Measurements from ENCODE around the gene ALAD. TPM values are rescaled to one million over a fixed set of nuclear protein-coding genes. Genes with fewer than 3 reads are reported as not detected.

Gene ALAD
- total RNA-seq, 6 experiments from 2014 or later = 27.8 to 31.0 (median 30.3) TPM

GRCh38 chr9:113436728-113437515, 35.8 kb upstream of the ALAD start:
- H3K36me3 Mint-ChIP-seq (ENCODE audit: low read depth) = no peaks in the 10 kb centered on the region
- TF ChIP-seq CTCF (IDR thresholded peaks at IDR 0.05) = peak; percentile 16; the same call in 1 of the 2 replicates
- H3K9me3 Mint-ChIP-seq = no peaks in the 10 kb centered on the region
- H3K4me1 Mint-ChIP-seq (ENCODE audit: low read depth) = peaks cover 12% of the 10 kb centered on the region
- H3K4me3 Mint-ChIP-seq = no peak overlapping the region
- DNase-seq = peak; percentile 22
- H3K27ac Mint-ChIP-seq = no peak overlapping the region; the same call in 1 of the 2 replicates
- H3K27me3 Mint-ChIP-seq (ENCODE audit: insufficient read depth) = peaks cover 27% of the 10 kb centered on the region

GRCh38 chr9:113431191-113431590, 30.1 kb upstream of the ALAD start:
- H3K4me1 Mint-ChIP-seq (ENCODE audit: low read depth) = peaks cover under 1% of the 10 kb centered on the region
- no peak for DNase-seq
- no peaks in the 10 kb centered on the region for H3K9me3 Mint-ChIP-seq
- H3K27ac Mint-ChIP-seq = no peak overlapping the region
- no peaks in the 10 kb centered on the region for H3K36me3 Mint-ChIP-seq (ENCODE audit: low read depth)
- peaks cover 38% of the 10 kb centered on the region for H3K27me3 Mint-ChIP-seq (ENCODE audit: insufficient read depth)
- no peak for TF ChIP-seq CTCF (IDR thresholded peaks at IDR 0.05)
- H3K4me3 Mint-ChIP-seq = no peak overlapping the region

GRCh38 chr9:113428062-113428615, 27.1 kb upstream of the ALAD start:
- Mint-ChIP-seq H3K4me3 (no peak overlapping the region), H3K27ac (no peak overlapping the region), H3K4me1 (ENCODE audit: low read depth) (no peaks in the 10 kb centered on the region), H3K36me3 (ENCODE audit: low read depth) (no peaks in the 10 kb centered on the region), H3K27me3 (ENCODE audit: insufficient read depth) (peaks cover 37% of the 10 kb centered on the region), H3K9me3 (no peaks in the 10 kb centered on the region)
- DNase-seq = no peak
- no peak for TF ChIP-seq CTCF (IDR thresholded peaks at IDR 0.05)

GRCh38 chr9:113427629-113428028, 26.5 kb upstream of the ALAD start:
- no peak for DNase-seq
- no peaks in the 10 kb centered on the region for H3K36me3 Mint-ChIP-seq (ENCODE audit: low read depth)

GRCh38 chr9:113426701-113427100, 25.6 kb upstream of the ALAD start:
- Mint-ChIP-seq H3K9me3 (no peaks in the 10 kb centered on the region), H3K36me3 (ENCODE audit: low read depth) (no peaks in the 10 kb centered on the region), H3K27me3 (ENCODE audit: insufficient read depth) (peaks cover 42% of the 10 kb centered on the region), H3K4me3 (no peak overlapping the region), H3K27ac (no peak overlapping the region), H3K4me1 (ENCODE audit: low read depth) (no peaks in the 10 kb centered on the region)
- TF ChIP-seq CTCF (IDR thresholded peaks at IDR 0.05) = no peak
- DNase-seq = no peak

More at GRCh38 chr9:113427629-113428028, 26.5 kb upstream of the ALAD start:
- TF ChIP-seq CTCF (IDR thresholded peaks at IDR 0.05) = no peak
- no peaks in the 10 kb centered on the region for H3K9me3 Mint-ChIP-seq
- H3K4me1 Mint-ChIP-seq (ENCODE audit: low read depth) = no peaks in the 10 kb centered on the region
- no peak overlapping the region for H3K27ac Mint-ChIP-seq
- H3K4me3 Mint-ChIP-seq = no peak overlapping the region
- H3K27me3 Mint-ChIP-seq (ENCODE audit: insufficient read depth) = peaks cover 36% of the 10 kb centered on the region
